Stomach (tissue), 9 donors: ENCODE data around the gene CSNK1G1. TPM values are rescaled to one million over a fixed set of nuclear protein-coding genes. Genes with fewer than 3 reads are reported as not detected.
A peak's percentile ranks its signal among the peaks of the same experiment; 100 is the strongest.

Experiments used
- DNase-seq, 2 donors: peaks; one replicate each; pipeline versions ENCODE4 v3.0.0 to v3.0.0-alpha.2; 2013 to 2019
- H3K27ac ChIP-seq, 5 donors: fragments of 200-600 bp in 4 of 5; sonication (generic) in 4 of 5; one replicate each; pipeline ENCODE4 v1.5.1; 2013 to 2019; ENCODE audit warnings: mild to moderate bottlenecking in 1 of 5, moderate library complexity in 1 of 5
- H3K27me3 ChIP-seq, 3 donors: fragments of 200-600 bp; sonication (generic); one replicate each; pipeline ENCODE4 v1.5.1; 2017 to 2019; ENCODE audit warnings: mixed run types in 1 of 3
- H3K36me3 ChIP-seq, 4 donors: fragments of 200-600 bp; sonication (generic); 1 replicate in 3 of 4; 2 replicates in 1 of 4; pipeline ENCODE4 v1.5.1; 2016 to 2019
- H3K4me1 ChIP-seq, 4 donors: fragments of 200-600 bp; sonication (generic); one replicate each; pipeline ENCODE4 v1.5.1; 2016 to 2019
- H3K4me3 ChIP-seq, 4 donors: fragments of 200-600 bp; sonication (generic) in 3 of 4; one replicate each; pipeline ENCODE4 v1.5.1; 2016 to 2019; ENCODE audit warnings: mild to moderate bottlenecking in 1 of 4
- H3K9me3 ChIP-seq, 4 donors: fragments of 200-600 bp; sonication (generic); one replicate each; pipeline ENCODE4 v1.5.1; 2016 to 2019
- CTCF ChIP-seq, 7 experiments: fragments of 450-650 bp in 4 of 7; fragments of 200-600 bp in 3 of 7; sonication (generic) in 3 of 7; IDR thresholded peaks; one replicate each; pipeline ENCODE4 v1.5.1; 2016 to 2019; ENCODE audit warnings: antibody characterized with exemption in 7 of 7, control low read depth in 2 of 7, mild to moderate bottlenecking in 1 of 7
- EP300 ChIP-seq: sonication (generic); formaldehyde crosslinking; IDR thresholded peaks from one replicate; pipeline ENCODE4 v1.6.1; 2017; ENCODE audit warnings: antibody characterized with exemption
- POLR2A ChIP-seq, 4 donors: fragments of 450-650 bp; IDR thresholded peaks; one replicate each; pipeline ENCODE4 v1.6.1; 2016; ENCODE audit warnings: antibody characterized with exemption in 4 of 4, control low read depth in 2 of 4, mild to moderate bottlenecking in 1 of 4, moderate library complexity in 1 of 4
- POLR2AphosphoS5 ChIP-seq, 3 donors: sonication (generic); formaldehyde crosslinking; IDR thresholded peaks; one replicate each; pipeline ENCODE4 v1.6.1; 2016; ENCODE audit warnings: antibody characterized with exemption in 3 of 3
- WGBS, 5 donors: extraction: QIAGEN DNeasy Blood & Tissue Kit in 3 of 5; methylation state at CpG; one replicate each; pipeline versions ENCODE4 v1.1.5 to v1.1.7; 2013 to 2018; 5-methylcytosine and 5-hydroxymethylcytosine counted together
- intact Hi-C: fragments of 100-400 bp; cut with DNase I; formaldehyde crosslinking; loops from one replicate; pipeline ENCODE4 v1.15.1; 2023; ENCODE audit warnings: low total_unique reads
- polyA plus RNA-seq, 3 donors: library from polyadenylated mRNA; stranded (reverse); fragments of 200-250 nt; gene quantifications; one replicate each; pipeline ENCODE4 v1.2.3, GENCODE V29; 2013
- total RNA-seq, 5 donors: library from RNA; depleted of rRNA; stranded (reverse); fragments of >200 nt; gene quantifications; one replicate each; pipeline versions ENCODE4 v1.1.0 to v1.2.3, GENCODE V29; 2014 to 2016
- donor health status: healthy with polysubstance abuse.
- donor health status: Bipolar disorder and iron deficiency.
- donor health status: healthy.

CSNK1G1 gene
- total and polyA plus RNA-seq, 8 donors = 2.4 to 63.1 (median 5.4) TPM

- H3K4me3 ChIP-seq = no peak overlapping the region
- TF ChIP-seq CTCF (IDR thresholded peaks at IDR 0.05) = no peak
Measured at GRCh38 chr15:64251658-64252057, 104.3 kb downstream of the CSNK1G1 start.

GRCh38 chr15:64251121-64251520 is 104.9 kb downstream of the CSNK1G1 start:
- TF ChIP-seq EP300 (no peak), POLR2AphosphoS5 (IDR thresholded peaks at IDR 0.05) (no peak), POLR2A (IDR thresholded peaks at IDR 0.05) (no peak), CTCF (IDR thresholded peaks at IDR 0.05) (no peak)
- DNase-seq = peak in 1 of 2 donors; percentile 45
- H3K4me3 ChIP-seq = no peak overlapping the region
- peaks cover 21 to 53% (median 40%) of the 10 kb centered on the region in 4 donors for H3K4me1 ChIP-seq
- H3K27me3 ChIP-seq = no peaks in the 10 kb centered on the region
- intact Hi-C loops = no loop called here
- WGBS, 5 donors = 45 to 58% (median 48%) methylated on average over 2 of the region's 2 CpGs
- H3K27ac ChIP-seq = no peak overlapping the region
- H3K36me3 ChIP-seq = no peaks in the 10 kb centered on the region
- no peaks in the 10 kb centered on the region for H3K9me3 ChIP-seq

More at GRCh38 chr15:64251658-64252057, 104.3 kb downstream of the CSNK1G1 start:
- Histone ChIP-seq H3K9me3 (no peaks in the 10 kb centered on the region), H3K27ac (no peak overlapping the region), H3K4me1 (peaks cover 21 to 52% (median 40%) of the 10 kb centered on the region in 4 donors), H3K36me3 (peaks cover 0 to 2% (median 0%) of the 10 kb centered on the region in 4 donors), H3K27me3 (no peaks in the 10 kb centered on the region)
- DNase-seq = no peak
- intact Hi-C loops = no loop called here

DNA sequence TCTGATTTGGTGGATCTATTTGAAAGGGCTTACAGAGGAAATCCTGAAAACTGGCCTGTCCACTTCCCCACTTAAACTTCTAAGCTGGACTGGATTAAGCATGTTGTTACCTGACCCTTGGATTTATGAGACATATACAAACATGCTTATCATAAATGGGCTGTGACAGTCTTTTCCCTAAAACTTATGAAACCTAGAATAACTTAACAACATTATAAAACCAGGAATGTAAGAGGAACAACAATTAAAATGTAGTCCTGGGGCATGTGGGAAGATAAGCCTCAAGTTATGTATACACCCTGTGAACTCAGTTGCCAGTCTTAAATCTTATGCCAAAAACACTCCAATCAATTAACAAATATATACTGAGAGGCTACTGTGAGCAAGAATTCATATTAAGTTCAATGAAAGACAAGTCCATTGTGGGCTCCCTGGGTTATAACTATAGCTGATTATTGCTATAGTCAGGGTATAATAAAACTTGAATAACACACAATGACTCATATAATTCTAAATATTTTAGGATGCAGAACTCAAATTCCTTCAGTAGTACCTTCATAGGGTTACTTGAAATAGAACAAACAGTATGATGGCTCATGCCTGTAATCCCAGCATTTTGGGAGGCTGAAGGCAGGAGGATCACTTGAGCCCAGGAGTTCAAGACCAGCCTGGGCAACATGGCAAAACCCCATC is 105.9 kb downstream of the CSNK1G1 start:
- Histone ChIP-seq H3K27me3 (no peaks in the 10 kb centered on the region), H3K36me3 (no peaks in the 10 kb centered on the region), H3K9me3 (no peaks in the 10 kb centered on the region), H3K4me1 (peaks cover 21 to 53% (median 40%) of the 10 kb centered on the region in 4 donors), H3K4me3 (no peak overlapping the region), H3K27ac (peak overlapping the region in 2 of 5 donors; percentile 0 to 39)
- peak in 1 of 2 donors; percentile 15 for DNase-seq
- TF ChIP-seq CTCF (IDR thresholded peaks at IDR 0.05) (no peak), POLR2A (IDR thresholded peaks at IDR 0.05) (no peak), POLR2AphosphoS5 (IDR thresholded peaks at IDR 0.05) (no peak), EP300 (no peak)
- intact Hi-C loops = no loop called here

DNA sequence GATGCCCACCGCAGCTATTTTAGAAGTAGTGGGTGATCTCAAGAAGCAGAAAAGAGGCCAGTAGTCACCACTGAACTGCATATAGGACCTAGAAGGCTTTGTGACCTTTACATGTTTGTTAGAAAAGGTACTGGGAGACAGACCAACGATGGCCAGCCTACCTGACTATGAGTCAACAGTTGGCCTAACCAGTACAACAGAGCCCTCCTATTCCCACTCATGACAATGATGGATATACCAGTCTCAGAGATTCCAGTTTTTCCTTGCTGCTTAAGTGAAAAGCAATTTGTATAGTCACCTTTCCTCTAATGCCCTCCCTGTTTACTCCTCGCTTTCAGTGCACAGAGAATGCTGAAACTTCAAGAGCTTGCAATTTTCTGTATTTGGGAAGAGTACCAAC is 106.6 kb downstream of the CSNK1G1 start:
- DNase-seq = peak in 1 of 2 donors; percentile 56
- H3K4me3 ChIP-seq = no peak overlapping the region
- H3K9me3 ChIP-seq = no peaks in the 10 kb centered on the region
- H3K27ac ChIP-seq = peak overlapping the region in 2 of 5 donors; percentile 0 to 39
- WGBS, 5 donors = 70 to 83% (median 73%) methylated on average over 3 of the region's 3 CpGs
- no peaks in the 10 kb centered on the region for H3K27me3 ChIP-seq
- peaks cover 21 to 53% (median 40%) of the 10 kb centered on the region in 4 donors for H3K4me1 ChIP-seq
- no peaks in the 10 kb centered on the region for H3K36me3 ChIP-seq
- TF ChIP-seq POLR2AphosphoS5 (IDR thresholded peaks at IDR 0.05) = no peak
- TF ChIP-seq CTCF (IDR thresholded peaks at IDR 0.05) = no peak
- TF ChIP-seq POLR2A (IDR thresholded peaks at IDR 0.05) = no peak
- TF ChIP-seq EP300 = no peak
- intact Hi-C loops = no loop called here
